GM18861 (cell line): ENCODE data around the gene ZNF207.
"Not testable (repeated sequence)": the region's sequence is repeated elsewhere in the genome, so short reads cannot be mapped to it uniquely, and the experiment has no call there.

Experiments
- ATAC-seq: cut with Tn5 transposase; IDR thresholded peaks from one replicate; pipeline ENCODE4 v1.9.1; 2021; ENCODE audit not compliant: unreplicated experiment

Gene ZNF207

DNA sequence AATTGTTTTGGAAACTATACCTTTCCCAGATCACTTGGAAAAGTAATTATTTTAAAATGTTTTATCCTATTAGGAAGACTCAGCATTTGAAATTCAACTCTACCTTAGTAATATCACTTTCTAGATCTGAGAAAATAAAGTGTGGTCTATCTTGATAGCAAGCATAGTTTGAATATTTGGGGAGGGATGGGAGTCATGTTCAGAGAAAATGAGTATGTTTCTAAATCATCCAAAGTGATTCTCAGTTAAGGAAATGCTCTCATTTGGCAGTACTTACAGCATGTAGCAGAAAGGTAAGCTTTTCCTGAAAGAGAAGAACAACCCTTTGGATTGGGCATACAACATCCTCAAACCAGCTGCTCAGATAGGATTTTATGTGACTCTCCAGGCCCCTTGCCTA is 14.9 kb upstream of the ZNF207 start:
- ATAC-seq, result no peak

DNA sequence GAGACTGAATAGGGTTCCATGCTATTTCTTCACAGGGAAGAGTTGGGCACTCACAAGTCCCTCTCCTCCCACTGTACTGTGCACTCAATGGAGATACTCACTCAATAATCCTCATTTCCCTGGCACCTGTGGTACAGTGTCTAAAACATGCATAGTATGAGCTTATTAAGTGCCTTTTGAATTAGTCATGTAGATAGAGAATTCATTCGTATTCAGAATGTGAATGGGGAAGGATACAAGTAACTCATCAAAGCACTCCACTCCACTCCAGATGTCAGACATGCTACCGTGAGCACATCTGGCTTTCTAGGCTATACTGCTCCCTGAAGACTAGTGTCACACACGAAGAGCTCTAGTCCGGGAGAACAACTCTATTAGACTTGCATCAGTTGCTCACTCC is 14.3 kb upstream of the ZNF207 start:
- ATAC-seq, result no peak

DNA sequence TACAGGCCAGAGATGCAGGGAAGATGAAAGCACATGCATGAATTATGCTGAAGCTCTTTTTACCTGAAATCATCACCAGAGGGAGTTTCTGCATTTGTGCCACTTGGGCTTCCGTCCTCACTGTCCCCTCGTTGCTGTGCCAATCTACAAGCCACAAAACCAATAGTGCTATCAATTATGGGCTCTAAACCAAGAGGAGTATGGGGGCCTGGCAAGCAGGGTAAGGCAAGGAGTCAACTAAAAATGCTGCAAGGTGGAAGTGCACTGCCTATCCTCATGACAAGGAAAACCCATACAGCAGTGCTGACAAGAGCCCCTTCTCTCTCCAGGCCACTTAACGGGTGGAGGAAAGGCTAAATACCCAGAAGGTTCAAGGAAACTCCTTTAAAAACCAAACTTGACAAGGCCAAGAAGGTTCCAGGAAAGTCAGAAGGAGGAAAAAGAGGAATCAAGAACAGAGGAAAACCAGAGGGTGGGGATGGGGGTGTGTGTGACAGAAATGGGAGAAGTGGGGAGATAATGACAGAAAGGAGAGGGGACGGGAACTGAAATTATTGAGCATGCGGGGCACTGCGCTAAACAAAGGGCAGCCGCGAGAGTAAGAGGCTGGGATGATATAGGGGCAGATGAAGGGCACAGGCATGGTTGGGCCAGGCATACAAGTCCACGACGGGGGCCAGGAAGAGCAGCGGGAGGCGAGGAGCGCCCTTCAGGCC is 8.7 kb upstream of the ZNF207 start:
- no peak for ATAC-seq

- ATAC-seq, result peak; percentile 66
Observed at GRCh38 chr17:32341857-32342602, 7.9 kb upstream of the ZNF207 start, which contains the start of gene C17orf75. TSS of gene C17orf75 (minus strand) at chr17:32342173. CDS start at chr17:32342139, 34 bp downstream.

GRCh38 chr17:32342603-32343325 is 7.2 kb upstream of the ZNF207 start:
- ATAC-seq, result no peak

DNA sequence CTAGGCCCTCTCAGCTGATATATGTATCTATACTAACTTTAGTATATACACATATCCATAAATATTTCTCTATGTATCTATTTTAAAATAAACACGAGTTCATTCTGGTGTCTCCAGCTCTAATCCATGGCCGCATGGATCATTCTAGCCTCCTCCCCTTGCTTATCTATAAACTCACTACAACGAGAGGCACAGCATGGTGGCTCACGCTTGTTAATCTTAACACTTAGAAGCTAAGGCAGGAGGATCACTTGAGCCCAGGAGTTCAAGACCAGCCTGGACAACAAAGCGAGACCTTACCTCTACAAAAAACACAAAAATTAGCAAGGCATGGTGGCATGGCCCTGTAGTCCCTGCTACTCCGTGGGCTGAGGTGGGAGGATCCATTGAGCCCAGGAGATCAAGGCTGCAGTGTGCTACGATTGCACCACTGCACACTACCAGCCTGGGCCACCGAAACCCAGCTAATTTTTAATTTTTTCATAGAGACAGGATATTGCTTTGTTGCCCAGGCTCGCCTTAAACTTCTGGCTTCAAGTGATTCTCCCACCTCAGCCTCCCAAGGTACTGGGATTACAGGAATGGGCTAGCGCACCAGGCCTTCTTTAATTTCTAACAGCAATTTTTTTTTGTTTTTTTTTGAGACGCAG is 3.9 kb upstream of the ZNF207 start:
- ATAC-seq, result no peak

- ATAC-seq, result no peak
Observed at GRCh38 chr17:32348483-32348800, 1.5 kb upstream of the ZNF207 start.

- peak; percentile 9 for ATAC-seq
Observed at GRCh38 chr17:32349503-32349853, 479 bp upstream of the ZNF207 start.

- peak; percentile 12 for ATAC-seq
Observed at GRCh38 chr17:32350666-32351418, 885 bp downstream of the ZNF207 start.

DNA sequence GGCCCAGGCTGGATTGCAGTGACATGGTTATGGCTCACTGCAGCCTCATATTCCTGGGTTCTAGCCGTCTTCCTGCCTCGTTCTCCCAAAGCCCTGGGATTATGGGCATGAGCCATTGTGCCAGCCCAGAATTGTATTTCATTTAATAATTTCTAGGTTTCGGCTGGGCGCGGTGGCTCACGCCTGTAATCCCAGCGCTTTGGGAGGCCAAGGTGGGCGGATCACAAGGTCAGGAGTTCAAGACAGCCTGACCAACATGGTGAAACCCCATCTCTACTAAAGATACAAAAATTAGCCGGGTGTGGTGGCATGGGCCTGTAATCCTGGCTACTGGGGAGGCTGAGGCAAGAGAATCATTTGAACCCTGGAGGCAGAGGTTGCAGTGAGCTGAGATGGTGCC is 2.8 kb downstream of the ZNF207 start:
- not testable (repeated sequence) for ATAC-seq

DNA sequence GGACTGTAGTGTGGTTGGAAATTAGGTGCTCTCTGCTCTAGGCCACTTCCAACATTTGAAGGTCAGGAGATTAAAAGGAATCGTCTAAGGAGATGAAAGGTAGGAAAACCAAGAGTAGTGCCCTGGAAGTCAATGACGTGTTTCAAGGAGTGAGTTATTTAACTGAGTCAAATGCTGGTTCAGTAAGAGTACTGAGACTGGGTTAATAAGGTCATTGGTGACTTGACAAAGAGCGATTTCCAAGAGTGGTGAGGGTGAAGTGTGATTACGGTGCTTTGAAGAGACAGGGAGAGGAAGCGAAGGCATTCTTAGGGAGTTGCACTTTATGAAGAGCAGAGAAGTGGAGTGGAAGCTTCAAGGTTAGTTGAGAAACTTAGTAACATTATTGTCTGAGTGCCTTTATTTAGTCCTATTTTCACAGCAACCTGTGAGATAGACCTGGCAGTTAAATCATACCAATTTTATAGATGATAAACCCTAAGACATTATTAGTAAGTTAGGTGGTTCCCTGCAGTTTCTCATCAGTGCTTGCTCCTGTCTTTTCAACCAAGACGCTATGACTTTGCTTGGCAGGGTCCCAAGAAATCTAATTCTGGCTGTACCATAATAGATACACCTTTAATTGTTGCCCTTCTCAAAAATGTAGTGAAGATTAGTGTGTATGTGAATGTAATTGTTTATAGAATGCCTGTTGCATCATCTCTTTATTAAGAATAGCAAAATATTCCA is 5.9 kb downstream of the ZNF207 start:
- ATAC-seq, result no peak

GRCh38 chr17:32356378-32356743 is 6.4 kb downstream of the ZNF207 start:
- ATAC-seq, result no peak

DNA sequence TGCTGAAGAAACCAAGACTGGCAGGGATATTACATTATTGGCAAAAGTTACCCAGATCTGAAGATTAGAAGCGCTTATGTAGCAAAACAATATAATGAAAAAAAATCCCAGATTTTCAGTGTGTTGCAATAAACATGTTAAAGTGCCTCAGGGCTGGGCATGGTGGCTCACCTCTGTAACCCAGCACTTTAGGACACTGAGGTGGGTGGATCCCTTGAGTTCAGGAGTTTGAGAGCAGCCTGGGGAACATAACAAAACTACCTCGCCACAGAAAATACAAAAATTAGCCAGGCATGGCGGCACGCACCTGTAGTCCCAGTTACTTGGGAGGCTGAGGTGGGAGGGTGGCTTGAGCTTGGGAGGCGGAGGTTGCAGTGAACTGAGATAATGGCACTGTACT is 6.8 kb downstream of the ZNF207 start:
- no peak for ATAC-seq

DNA sequence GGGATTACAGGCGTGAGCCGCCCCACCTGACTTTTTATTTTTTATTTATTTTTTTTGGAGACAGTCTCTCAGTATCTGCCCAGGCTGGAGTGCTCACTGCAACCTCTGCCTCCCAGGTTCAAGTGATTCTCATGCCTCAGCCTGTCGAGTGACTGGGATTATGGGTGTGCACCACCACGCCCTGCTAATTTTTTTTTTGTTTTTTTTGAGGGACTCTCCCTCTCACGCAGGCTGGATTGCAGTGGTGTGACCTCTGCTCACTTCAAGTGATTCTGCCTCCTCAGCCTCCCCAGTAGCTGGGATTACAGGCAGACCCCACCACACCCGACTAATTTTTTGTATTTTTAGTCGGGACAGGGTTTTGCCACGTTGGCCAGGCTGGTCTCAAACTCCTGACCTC is 7.7 kb downstream of the ZNF207 start:
- no peak for ATAC-seq

DNA sequence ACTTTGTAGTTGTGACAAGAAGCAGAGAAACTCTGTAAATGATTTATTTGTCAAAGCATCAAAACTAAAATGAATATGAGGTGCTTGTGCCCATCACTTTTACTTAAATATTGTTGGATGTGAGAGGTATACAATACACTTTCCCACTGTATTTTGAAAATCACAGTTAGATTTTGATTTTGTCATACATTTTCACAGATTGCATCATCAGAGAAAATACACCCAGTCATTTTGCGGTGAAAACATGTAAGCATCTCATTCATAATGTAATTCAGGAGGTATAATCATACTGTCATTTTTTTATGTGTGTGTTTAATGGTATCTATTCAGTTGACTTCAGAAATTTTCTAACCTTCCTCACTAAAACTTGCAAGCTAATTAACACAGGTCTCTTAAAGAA is 11.3 kb downstream of the ZNF207 start:
- no peak for ATAC-seq

DNA sequence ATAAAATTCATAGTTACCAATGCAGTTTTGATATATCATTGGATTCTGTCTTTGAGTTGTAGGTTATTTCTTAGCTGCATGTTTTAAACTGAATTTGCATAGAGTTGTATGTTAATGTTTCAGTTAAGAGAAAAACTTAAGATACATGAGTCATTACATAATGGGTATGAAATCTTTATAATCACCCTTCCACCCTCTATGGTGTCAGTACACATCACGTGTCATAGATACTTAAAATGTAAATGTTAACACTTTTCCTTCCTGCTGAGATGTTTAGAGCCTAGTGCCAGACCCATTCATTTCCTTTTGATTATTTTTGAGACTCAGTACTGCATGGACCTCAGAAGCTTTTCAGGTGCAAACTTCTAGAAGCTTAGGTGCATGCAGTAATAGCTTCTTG is 20.5 kb downstream of the ZNF207 start:
- ATAC-seq, result no peak

- ATAC-seq, result no peak
Observed at GRCh38 chr17:32382526-32383223, 32.7 kb downstream of the ZNF207 start.

- no peak for ATAC-seq
Observed at GRCh38 chr17:32383926-32384434, 34.0 kb downstream of the ZNF207 start.

DNA sequence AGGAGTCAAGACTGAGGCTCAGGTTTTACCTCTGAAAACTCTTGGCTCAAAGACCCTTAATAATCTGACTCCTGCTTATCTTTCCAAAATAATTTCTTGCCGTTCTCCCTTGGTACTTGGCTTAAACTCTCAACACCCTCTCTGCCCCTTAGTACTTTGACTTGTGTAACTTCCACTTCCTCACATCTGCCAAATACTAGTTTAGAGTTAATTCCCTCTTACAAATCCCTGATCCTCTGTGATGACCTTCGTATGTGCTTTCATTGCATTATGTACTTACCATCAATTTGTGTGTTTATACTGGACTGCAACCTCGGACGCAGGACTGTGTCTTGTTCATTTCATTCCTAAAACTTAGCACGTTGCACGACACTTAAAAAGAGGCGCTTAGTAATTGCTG is 35.2 kb downstream of the ZNF207 start:
- ATAC-seq, result no peak
